HEK293 (cell line): Measurements from ENCODE around the gene ADCYAP1R1.

Experiments used
- CTCF ChIA-PET: fragments of 350-600 bp; formaldehyde crosslinking; extraction: SDS; loops from one replicate; lab custom pipeline; 2021; ENCODE audit warnings: antibody characterized with exemption; lab: Yijun Ruan, JAX
- POLR2A ChIA-PET: fragments of 300-600 bp; formaldehyde crosslinking; extraction: SDS; loops from one replicate; lab custom pipeline; 2020; ENCODE audit warnings: antibody characterized with exemption, inconsistent platforms; lab: Yijun Ruan, JAX
- H3K27ac ChIP-seq: fragments of 200-500 bp; sonication (Bioruptor generic); 2 replicates; pipeline ENCODE4 v1.5.1; 2014; ENCODE audit warnings: low read depth, low read length, control low read depth, inconsistent platforms; ENCODE audit errors: extremely low read depth
- H3K36me3 ChIP-seq, 2 experiments: fragments of 200-500 bp in 1 of 2; sonication (Bioruptor generic) in 1 of 2; 1 replicate in 1 of 2; 2 replicates in 1 of 2; pipeline ENCODE4 v1.5.1; 2014 to 2017; ENCODE audit warnings: inconsistent platforms in 2 of 2, low read length in 2 of 2; ENCODE audit not compliant: control insufficient read depth in 2 of 2, insufficient read depth in 1 of 2
- H3K4me1 ChIP-seq: fragments of 200-500 bp; sonication (Bioruptor generic); 2 replicates; pipeline ENCODE4 v1.5.1; 2014; ENCODE audit warnings: mild to moderate bottlenecking, low read length, inconsistent platforms; ENCODE audit not compliant: control insufficient read depth, insufficient read depth
- H3K4me3 ChIP-seq: 2 replicates; pipeline ENCODE4 v1.5.1; 2011; ENCODE audit warnings: low read depth, mild to moderate bottlenecking, control low read depth, low read length, moderate library complexity
- H3K9me3 ChIP-seq: fragments of 200-500 bp; sonication (Bioruptor generic); 2 replicates; pipeline ENCODE4 v1.5.1; 2014; ENCODE audit warnings: low read depth, low read length, inconsistent platforms; ENCODE audit not compliant: control insufficient read depth, insufficient read depth
- ELK4 ChIP-seq: IDR thresholded peaks from 2 replicates; pipeline ENCODE4 v1.6.1; 2011; ENCODE audit warnings: mild to moderate bottlenecking, low read depth, low read length, borderline replicate concordance
- GLI2 ChIP-seq: fragments of 450-650 bp; formaldehyde crosslinking; IDR thresholded peaks from 2 replicates; pipeline ENCODE4; 2017; ENCODE audit warnings: missing biosample characterization, missing genetic modification characterization, low read depth, borderline replicate concordance
- SCRT1 ChIP-seq: fragments of 450-650 bp; formaldehyde crosslinking; IDR thresholded peaks from 2 replicates; pipeline ENCODE4 v1.5.1; 2016; ENCODE audit warnings: missing biosample characterization, missing genetic modification characterization, borderline replicate concordance
- SETDB1 ChIP-seq: IDR thresholded peaks from one replicate; pipeline ENCODE4 v1.6.1; 2017; ENCODE audit warnings: mild to moderate bottlenecking, low read length, moderate library complexity, mixed read lengths; ENCODE audit not compliant: insufficient read length
- SP2 ChIP-seq: fragments of 450-650 bp; formaldehyde crosslinking; IDR thresholded peaks from 2 replicates; pipeline ENCODE4 v1.5.1; 2016; ENCODE audit warnings: missing biosample characterization, missing genetic modification characterization
- SP7 ChIP-seq: fragments of 450-650 bp; formaldehyde crosslinking; IDR thresholded peaks from 2 replicates; pipeline ENCODE4 v1.5.1; 2016; ENCODE audit warnings: missing biosample characterization, missing genetic modification characterization
- ZBTB26 ChIP-seq: fragments of 450-650 bp; formaldehyde crosslinking; optimal IDR thresholded peaks from 2 replicates; pipeline ENCODE3; 2016; ENCODE audit warnings: missing biosample characterization, mild to moderate bottlenecking, missing genetic modification characterization
- ZBTB6 ChIP-seq: fragments of 450-650 bp; formaldehyde crosslinking; IDR thresholded peaks from 2 replicates; pipeline ENCODE4 v1.5.1; 2017; ENCODE audit warnings: missing biosample characterization, missing genetic modification characterization
- ZNF10 ChIP-seq: fragments of 450-650 bp; formaldehyde crosslinking; IDR thresholded peaks from 2 replicates; pipeline ENCODE4 v1.5.1; 2017; ENCODE audit warnings: missing biosample characterization, missing genetic modification characterization
- ZNF19 ChIP-seq: fragments of 450-650 bp; formaldehyde crosslinking; IDR thresholded peaks from 2 replicates; pipeline ENCODE4; 2016; ENCODE audit warnings: missing biosample characterization, missing genetic modification characterization, low read depth
- ZNF23 ChIP-seq: fragments of 450-650 bp; formaldehyde crosslinking; IDR thresholded peaks from 2 replicates; pipeline ENCODE4 v1.5.1; 2016; ENCODE audit warnings: missing biosample characterization, missing genetic modification characterization, borderline replicate concordance
- ZNF292 ChIP-seq: fragments of 450-650 bp; formaldehyde crosslinking; IDR thresholded peaks from 2 replicates; pipeline ENCODE4 v1.5.1; 2016; ENCODE audit warnings: low read depth, missing biosample characterization, missing genetic modification characterization, borderline replicate concordance
- ZNF449 ChIP-seq: fragments of 450-650 bp; formaldehyde crosslinking; IDR thresholded peaks from 2 replicates; pipeline ENCODE4 v1.5.1; 2017; ENCODE audit warnings: missing biosample characterization, mild to moderate bottlenecking, missing genetic modification characterization, moderate library complexity
- ZNF510 ChIP-seq: fragments of 450-650 bp; formaldehyde crosslinking; IDR thresholded peaks from 2 replicates; pipeline ENCODE4 v1.5.1; 2018; ENCODE audit warnings: mild to moderate bottlenecking, missing genetic modification characterization, missing biosample characterization; ENCODE audit not compliant: insufficient replicate concordance
- ZNF514 ChIP-seq: fragments of 450-650 bp; formaldehyde crosslinking; IDR thresholded peaks from 2 replicates; pipeline ENCODE4 v1.5.1; 2016; ENCODE audit warnings: missing biosample characterization, missing genetic modification characterization
- ZNF548 ChIP-seq: fragments of 450-650 bp; formaldehyde crosslinking; IDR thresholded peaks from 2 replicates; pipeline ENCODE4 v1.5.1; 2016; ENCODE audit warnings: missing biosample characterization, missing genetic modification characterization
- ZNF549 ChIP-seq: fragments of 450-650 bp; IDR thresholded peaks from 2 replicates; pipeline ENCODE4 v1.5.1; 2018; ENCODE audit warnings: missing biosample characterization, missing genetic modification characterization, mild to moderate bottlenecking, inconsistent platforms, moderate library complexity
- ZNF785 ChIP-seq: fragments of 450-650 bp; formaldehyde crosslinking; IDR thresholded peaks from 2 replicates; pipeline ENCODE4 v1.5.1; 2016; ENCODE audit warnings: missing biosample characterization, missing genetic modification characterization
- ZSCAN30 ChIP-seq: fragments of 450-650 bp; IDR thresholded peaks from 2 replicates; pipeline ENCODE4 v1.5.1; 2018; ENCODE audit warnings: missing biosample characterization, mild to moderate bottlenecking, missing genetic modification characterization, moderate library complexity
- TF ChIP-seq, protein P1 (sequence below): fragments of 450-650 bp; formaldehyde crosslinking; IDR thresholded peaks from 2 replicates; pipeline ENCODE4 v1.5.1; 2016; ENCODE audit warnings: missing biosample characterization, missing genetic modification characterization
- TF ChIP-seq, protein P2 (sequence below): fragments of 450-650 bp; formaldehyde crosslinking; conservative IDR thresholded peaks from 2 replicates; pipeline ENCODE4 v1.5.1; 2016; ENCODE audit warnings: low read depth, missing biosample characterization, missing genetic modification characterization

Gene ADCYAP1R1

DNA sequence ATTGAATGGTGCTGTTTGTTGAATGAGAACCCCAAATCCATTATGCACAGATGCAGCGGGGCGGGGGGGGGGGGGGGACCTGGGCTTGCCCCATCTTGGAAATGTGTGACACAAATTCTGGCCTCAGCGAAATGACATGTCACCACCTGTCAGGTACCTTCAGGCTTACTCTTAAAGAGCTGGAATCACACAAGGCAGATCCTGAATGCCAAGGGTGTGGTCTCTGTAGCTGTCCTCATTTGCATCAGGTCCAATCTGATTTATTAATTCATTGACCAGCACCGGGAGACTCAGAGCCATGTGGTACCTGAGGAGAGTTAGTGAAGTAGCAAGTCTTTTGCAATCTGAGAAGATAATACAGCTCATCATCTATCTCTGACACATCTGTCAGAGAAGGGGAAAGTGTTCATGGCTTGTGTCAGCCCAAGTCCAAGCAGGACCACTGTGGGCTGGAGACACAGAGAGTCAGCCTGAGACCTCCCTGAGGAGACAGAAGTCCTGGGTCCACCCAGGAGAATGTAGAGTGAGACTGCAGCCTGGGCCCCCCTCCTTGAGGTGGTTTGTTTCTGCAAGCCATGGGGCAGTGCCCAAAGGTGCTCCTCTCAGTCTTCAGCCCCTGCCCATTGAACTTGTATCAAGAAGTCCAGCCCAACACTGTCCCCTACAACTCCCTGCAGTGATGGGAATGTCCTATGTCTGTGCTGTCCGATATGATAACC is 46.7 kb downstream of the ADCYAP1R1 start:
- POLR2A ChIA-PET = no interaction called here
- CTCF ChIA-PET = interaction anchor here (0.5 to 4.7 kb wide), 4 partner anchors 25 to 1063 kb away, joined by 3 to 23 read pairs (median 5); no protein-coding TSS in a partner anchor
- Histone ChIP-seq H3K4me3 (no peak overlapping the region), H3K36me3 (no peaks in the 10 kb centered on the region), H3K9me3 (no peaks in the 10 kb centered on the region), H3K27ac (no peak overlapping the region), H3K4me1 (no peaks in the 10 kb centered on the region)
- no peak for TF ChIP-seq ELK4
- TF ChIP-seq ZSCAN30 (tag by site-specific recombination) = no peak
- TF ChIP-seq SP7 (tag by site-specific recombination) = no peak
- TF ChIP-seq ZNF19 (tag by site-specific recombination) = no peak
- no peak for TF ChIP-seq SP2
- no peak for TF ChIP-seq ZNF785
- no peak for TF ChIP-seq SCRT1 (tag by site-specific recombination)
- no peak for TF ChIP-seq GLI2 (tag by site-specific recombination)

- Histone ChIP-seq H3K4me1 (no peaks in the 10 kb centered on the region), H3K4me3 (no peak overlapping the region), H3K9me3 (no peaks in the 10 kb centered on the region), H3K27ac (no peak overlapping the region), H3K36me3 (no peaks in the 10 kb centered on the region)
- ChIA-PET POLR2A (no interaction called here), CTCF (interaction anchor here (0.6 to 4.7 kb wide), 2 partner anchors 24 to 941 kb away, joined by 3 to 23 read pairs; no protein-coding TSS in a partner anchor)
- TF ChIP-seq, protein P1, sequence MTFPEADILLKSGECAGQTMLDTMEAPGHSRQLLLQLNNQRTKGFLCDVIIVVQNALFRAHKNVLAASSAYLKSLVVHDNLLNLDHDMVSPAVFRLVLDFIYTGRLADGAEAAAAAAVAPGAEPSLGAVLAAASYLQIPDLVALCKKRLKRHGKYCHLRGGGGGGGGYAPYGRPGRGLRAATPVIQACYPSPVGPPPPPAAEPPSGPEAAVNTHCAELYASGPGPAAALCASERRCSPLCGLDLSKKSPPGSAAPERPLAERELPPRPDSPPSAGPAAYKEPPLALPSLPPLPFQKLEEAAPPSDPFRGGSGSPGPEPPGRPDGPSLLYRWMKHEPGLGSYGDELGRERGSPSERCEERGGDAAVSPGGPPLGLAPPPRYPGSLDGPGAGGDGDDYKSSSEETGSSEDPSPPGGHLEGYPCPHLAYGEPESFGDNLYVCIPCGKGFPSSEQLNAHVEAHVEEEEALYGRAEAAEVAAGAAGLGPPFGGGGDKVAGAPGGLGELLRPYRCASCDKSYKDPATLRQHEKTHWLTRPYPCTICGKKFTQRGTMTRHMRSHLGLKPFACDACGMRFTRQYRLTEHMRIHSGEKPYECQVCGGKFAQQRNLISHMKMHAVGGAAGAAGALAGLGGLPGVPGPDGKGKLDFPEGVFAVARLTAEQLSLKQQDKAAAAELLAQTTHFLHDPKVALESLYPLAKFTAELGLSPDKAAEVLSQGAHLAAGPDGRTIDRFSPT (tag by site-specific recombination) = no peak
- TF ChIP-seq ZBTB6 (tag by site-specific recombination) (no peak), ZNF548 (tag by site-specific recombination) (no peak), ZNF510 (no peak), ZNF292 (tag by site-specific recombination) (no peak), ZNF23 (tag by site-specific recombination) (no peak), SETDB1 (no peak), ZNF10 (tag by site-specific recombination) (no peak), ZNF449 (tag by site-specific recombination) (no peak), ZBTB26 (tag by site-specific recombination) (no peak), ZNF549 (tag by site-specific recombination) (no peak), ZNF514 (tag by site-specific recombination) (no peak)
- TF ChIP-seq, protein P2, sequence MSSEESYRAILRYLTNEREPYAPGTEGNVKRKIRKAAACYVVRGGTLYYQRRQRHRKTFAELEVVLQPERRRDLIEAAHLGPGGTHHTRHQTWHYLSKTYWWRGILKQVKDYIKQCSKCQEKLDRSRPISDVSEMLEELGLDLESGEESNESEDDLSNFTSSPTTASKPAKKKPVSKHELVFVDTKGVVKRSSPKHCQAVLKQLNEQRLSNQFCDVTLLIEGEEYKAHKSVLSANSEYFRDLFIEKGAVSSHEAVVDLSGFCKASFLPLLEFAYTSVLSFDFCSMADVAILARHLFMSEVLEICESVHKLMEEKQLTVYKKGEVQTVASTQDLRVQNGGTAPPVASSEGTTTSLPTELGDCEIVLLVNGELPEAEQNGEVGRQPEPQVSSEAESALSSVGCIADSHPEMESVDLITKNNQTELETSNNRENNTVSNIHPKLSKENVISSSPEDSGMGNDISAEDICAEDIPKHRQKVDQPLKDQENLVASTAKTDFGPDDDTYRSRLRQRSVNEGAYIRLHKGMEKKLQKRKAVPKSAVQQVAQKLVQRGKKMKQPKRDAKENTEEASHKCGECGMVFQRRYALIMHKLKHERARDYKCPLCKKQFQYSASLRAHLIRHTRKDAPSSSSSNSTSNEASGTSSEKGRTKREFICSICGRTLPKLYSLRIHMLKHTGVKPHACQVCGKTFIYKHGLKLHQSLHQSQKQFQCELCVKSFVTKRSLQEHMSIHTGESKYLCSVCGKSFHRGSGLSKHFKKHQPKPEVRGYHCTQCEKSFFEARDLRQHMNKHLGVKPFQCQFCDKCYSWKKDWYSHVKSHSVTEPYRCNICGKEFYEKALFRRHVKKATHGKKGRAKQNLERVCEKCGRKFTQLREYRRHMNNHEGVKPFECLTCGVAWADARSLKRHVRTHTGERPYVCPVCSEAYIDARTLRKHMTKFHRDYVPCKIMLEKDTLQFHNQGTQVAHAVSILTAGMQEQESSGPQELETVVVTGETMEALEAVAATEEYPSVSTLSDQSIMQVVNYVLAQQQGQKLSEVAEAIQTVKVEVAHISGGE (tag by site-specific recombination) = no peak
Observed at GRCh38 chr7:31099451-31100444, 47.6 kb downstream of the ADCYAP1R1 start.
